GM21737 (cell line): ENCODE data around the gene APOBEC3H.

ENCODE experiments used
- ATAC-seq: cut with Tn5 transposase; IDR thresholded peaks from one replicate; pipeline ENCODE4 v1.9.1; 2021; ENCODE audit warnings: mild to moderate bottlenecking, moderate library complexity; ENCODE audit not compliant: unreplicated experiment

APOBEC3H gene

DNA sequence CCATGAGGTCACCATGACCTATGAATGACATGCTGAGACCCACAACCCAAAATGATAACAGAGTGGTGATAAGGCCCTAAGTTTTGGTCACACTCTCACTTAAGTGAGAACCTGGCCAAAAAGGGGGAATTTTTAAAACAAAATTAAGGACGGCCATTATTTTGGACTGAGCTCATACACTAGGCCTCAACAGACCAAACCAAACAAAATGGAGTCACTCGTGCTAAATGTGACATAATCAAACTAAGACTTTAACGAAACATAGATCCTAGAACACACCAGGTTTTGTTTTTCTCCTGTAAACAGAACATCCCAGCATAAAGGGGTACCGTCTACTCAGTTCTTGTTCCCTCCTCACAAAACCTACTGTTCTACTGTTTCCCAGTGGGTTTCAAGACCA lies 11.4 kb downstream of the APOBEC3H start:
- no peak for ATAC-seq

DNA sequence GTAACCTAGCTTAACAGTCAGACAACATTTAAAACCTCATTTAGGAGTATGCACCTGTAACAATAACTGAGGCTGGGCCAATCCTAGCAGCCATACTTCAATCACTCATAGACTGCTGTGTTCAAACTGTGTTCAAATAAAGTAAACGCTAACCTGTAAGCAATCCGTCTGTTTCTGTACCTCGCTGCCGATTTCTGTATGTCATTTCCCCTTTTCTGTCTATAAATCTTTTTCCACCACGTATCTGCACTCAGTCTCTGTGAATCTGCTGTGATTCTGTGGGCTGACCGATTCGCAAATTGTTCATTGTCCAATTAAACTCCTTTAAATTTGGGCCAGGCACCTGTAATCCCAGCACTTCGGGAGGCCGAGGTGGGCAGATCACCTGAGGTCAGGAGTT lies 12.3 kb downstream of the APOBEC3H start:
- no peak for ATAC-seq

DNA sequence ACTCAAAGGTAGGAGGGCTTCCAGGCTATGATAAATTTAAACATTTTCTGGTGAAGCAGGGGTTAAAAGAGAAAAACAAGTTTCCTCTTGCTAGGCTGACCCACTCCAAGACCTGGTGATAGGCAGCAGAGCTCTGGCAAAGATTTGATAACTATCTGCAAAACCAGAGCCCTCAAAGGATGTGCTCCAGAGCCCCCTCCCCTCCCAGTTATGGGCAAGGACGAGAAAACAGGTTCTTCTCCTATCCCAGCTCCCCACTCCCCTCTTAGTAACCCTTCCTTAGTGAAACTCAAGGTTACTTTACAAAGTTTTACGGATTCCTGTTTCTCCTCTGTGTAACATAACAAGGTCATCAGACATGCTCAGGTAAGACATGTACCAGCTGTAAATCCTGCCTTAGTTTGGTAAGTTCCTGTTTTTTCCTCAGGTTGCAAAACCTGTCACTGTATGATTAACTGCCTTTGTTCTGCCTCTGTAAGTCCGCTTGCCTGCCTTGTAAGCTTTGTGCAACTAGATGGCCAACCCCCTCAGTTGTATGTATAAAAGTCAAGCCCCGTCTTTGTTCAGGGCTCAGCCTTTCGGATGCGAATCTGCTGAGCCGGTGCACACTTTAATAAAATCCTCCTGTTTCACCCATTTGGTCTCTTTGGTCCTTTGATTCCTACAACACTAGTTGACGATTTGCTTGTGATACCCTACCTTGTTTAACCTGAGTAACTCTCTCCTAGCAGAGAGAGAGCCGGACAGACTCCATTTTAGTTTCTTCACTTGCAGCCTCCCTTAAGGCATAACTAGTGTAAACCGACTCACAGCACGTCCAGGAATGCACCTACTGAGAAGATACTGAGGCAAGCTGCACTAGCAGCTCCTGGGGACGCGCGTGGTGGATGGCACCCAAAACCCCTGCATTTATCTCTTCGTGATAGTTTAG lies 13.9 kb downstream of the APOBEC3H start:
- ATAC-seq: no peak

DNA sequence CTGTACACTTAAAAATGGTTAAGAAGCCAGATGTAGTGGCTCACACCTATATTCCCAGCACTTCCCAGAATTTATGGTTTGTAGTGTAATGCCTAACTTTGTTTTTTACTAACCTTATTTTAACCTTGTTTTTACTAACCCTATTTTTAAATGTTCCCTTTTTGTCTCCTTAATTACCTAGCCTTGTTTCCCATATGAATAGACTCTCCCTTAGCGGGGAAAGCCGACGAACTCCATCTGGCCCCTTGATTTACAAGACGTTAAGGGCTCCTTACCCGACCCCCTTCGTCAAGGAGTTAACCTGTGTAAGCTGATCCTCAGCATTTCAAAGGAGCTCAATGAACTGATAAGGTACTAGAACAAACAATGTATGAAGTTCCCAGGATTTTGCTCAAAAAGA lies 17.1 kb downstream of the APOBEC3H start:
- ATAC-seq: no peak

DNA sequence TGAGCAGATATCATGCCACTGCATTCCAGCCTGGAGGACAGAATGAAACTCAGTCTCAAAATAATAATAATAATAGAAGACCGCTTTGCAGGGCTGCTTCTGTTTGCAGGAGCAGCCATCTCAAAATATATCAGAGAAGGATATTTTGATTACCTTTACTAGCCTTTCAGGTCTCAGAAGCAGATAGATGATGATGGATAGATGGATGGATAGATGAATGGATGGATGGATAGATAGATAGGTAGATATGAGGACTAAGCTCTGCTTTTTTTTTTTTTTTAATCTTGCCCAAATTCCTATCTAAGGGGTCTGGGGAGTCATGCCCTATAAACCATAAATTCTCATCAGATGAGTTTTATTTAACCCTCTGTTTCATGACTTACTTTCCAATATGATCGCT lies 18.5 kb downstream of the APOBEC3H start:
- no peak for ATAC-seq

DNA sequence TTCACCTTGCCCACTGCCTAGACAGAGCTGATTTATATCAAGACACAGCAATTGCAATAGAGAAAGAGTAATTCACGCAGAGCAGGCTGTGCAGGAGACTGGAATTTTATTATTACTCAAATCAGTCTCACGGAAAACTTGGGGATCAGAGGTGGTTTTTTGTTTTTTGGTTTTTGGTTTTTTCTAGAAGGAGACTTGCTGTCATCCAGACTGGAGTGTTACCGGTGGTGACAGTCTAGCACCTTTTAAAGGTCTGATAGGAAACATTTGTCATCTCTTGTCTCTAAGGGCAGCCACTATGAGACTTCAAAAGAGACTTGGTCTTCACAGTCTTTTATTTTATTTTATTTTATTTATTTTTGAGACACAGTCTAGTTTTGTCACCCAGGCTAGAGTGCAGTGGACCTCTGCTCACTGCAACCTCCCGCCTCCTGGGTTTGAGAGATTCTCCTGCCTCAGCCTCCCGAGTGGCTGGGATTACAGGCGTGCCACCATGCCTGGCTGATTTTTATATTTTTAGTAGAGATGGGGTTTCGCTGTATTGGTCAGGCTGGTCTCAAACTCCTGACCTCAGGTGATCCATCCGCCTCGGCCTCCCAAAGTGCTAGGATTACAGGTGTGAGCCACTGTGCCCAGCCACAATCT lies 19.1 kb downstream of the APOBEC3H start:
- ATAC-seq: no peak

DNA sequence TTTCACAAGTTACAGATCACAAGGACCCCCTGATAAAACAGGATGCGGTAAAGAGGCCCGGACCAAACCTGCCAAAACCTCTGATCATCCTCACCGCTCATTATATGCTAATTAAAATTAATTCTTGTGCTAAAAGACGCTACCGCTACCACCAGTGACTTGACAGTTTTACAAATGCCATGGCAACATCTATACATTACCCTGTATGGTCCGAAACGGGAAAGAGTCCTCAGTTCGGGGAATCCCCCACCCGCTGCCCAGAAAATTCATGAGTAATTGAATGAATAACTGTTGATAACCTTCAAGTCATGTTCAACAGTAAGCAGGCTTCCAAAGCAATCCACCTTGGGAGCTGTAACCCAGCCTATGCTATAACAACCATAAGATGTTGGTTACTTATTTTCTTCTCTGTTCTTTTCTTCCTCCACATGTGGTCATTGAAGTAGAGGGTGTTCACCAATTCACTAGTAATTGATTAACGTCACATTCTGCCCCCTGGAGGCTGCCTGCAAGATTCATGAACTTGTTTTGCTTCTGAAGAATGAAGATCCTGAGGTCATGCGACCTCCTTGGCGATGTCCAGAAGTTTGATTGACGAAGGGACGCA lies 20.6 kb downstream of the APOBEC3H start:
- ATAC-seq: peak; percentile 41

DNA sequence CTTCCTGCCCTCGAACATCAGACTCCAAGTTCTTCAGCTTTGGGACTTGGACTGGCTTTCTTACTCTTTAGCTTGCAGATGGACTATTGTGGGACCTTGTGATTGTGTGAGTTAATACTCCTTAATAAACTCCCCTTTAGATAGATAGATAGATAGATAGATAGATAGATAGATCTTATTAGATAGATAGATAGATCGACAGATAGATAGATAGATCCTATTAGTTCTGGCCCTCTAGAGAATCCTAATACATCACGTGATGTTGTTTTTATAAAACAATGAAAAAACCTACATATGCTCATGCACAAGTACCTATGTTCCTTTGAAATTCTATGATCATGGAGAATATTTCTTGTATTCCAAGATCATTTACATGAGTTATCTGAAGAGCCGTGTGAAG lies 23.9 kb downstream of the APOBEC3H start:
- no peak for ATAC-seq

DNA sequence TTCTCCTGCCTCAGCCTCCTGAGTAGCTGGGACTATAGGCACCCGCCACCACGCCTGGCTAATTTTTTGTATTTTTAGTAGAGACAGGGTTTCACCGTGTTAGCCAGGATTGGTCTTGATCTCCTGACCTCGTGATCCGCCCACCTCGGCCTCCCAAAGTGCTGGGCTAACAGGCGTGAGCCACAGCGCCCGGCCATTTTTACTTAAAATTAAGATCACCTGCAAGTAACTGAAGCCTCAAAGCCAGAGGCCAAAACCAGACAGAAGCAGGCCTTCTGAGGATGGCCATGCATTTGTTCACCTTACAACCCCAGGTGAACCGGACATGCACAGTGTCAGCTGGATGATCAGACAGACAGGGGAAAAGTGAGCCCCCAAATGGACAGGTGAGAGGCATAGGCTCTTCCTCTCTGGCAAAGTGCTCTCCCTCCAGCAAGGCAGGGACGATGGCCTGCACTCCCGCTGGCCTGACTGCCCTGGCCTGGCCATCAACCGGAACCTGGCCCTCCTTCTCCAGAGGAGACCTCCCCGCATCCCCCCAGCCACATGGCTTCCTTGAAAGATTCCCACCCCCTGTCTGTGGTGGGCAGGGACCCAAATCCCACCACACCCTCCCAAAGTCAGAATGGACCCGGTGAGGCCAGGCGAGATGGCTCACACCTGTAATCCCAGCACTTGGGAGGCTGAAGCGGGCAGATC lies 25.9 kb downstream of the APOBEC3H start:
- ATAC-seq: no peak

DNA sequence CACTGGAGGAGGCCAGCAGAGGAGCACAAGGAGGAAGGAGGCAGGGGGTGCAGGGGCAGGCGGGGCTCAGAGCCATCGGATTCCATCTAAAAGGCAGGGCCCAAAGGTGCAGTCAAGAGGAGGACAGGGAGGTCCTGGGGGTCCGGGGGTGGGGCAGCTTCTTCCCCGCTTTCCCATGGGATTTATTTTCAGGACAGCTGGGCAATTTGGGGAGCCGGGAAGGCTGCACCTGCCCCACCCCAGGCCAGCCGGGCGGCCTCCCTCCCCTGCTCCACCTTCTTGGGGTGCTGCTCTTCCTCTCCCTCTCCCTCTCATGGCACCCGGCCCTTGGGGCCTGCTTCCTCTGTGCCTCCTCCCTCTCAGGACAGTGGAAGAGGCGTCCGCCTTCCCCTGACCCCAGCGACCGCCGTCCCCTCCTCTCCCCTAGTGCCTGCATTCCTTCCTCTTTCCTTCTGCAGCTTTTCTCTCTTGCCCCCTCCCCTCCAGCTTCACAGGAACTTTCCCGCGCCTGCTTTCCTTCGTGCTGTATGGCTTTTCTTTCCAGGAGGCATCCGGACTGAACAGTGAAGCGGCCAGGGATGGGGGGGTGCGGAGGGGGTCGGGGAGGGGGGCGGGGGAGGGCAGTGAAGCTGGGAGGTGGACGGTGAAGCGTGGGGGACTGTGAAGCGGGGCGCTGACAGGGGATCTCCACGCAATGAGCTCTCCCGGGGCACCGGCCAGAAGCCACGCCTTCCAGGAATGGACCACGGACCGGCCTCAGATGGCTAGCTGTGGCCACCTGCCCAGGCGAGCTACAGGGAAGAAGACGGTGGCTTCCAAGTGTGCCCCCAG lies 26.9 kb downstream of the APOBEC3H start:
- no peak for ATAC-seq

DNA sequence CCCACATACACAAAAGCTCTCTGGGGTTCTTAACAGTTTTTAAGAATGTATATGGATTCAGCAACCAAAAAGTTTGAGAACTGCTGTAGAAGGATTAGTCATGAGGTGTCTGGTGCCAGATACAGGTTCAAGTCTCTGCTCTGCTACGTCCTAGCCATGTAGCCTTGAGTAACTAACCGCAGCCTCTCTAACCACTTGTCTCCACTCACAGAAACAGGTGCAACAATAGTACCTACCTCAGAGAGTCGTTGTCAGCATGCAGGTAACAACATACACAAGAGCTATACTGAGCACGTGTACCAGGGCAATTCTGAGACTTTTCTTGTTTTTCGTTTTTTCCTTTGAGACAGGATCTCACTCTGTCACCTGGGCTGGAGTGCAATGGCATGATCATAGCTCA lies 28.6 kb downstream of the APOBEC3H start:
- ATAC-seq: no peak

DNA sequence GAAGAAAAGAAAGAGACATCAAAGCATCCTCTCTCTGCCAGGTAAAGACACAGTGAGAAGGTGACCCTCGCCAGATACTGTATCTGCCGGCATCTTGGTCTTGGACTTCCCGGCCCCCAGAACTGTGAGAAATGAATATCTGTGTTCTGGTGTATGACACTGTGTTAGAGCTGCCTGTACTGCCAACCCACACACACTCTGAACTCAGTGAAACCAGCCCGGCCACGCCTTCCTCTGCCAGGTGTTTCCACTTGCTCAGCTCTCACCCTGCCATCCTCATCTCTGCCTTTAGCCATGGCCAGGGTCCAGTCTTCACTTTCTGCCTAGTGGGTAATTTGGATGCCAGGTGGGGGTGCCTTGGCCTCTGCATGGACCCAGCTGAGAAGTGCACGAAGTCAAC lies 31.5 kb downstream of the APOBEC3H start:
- no peak for ATAC-seq

DNA sequence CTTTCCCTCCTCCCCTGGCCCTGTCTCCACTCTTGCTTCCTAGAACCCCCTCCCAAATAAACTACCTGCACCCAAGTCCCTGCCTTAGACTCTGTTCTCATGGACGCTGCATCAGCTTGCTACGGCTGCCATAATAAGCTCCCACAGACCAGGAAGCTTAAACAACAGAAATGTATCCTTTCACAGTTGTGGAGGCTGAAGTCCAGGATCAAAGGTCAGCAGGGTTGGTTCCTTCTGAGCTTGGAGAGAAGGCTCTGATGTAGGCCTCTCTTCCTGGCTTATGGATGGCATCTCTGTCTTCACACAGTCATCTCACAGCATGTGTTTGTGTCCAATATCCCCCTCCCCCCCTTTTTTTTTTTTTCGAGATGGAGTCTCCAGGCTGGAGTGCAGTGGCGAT lies 32.0 kb downstream of the APOBEC3H start:
- no peak for ATAC-seq

DNA sequence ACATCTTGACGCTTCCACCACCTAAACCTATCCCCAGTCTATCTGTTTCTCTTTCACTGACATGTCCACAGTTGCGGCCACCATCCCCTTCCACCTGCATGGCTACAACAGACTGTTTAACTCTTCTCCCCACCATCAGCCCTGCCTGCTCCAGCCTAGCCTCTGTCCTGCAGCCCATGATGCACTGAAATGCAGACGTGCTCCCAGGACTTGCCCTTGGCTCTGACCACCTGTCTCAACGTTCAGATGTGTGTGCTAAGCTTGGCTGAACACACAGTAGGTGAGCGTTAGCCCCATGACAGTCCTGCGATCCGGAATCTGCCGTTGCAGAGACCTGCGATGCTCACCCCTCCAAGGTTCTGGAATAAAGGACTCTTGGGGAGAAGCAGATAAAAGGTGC lies 32.7 kb downstream of the APOBEC3H start:
- ATAC-seq: no peak

DNA sequence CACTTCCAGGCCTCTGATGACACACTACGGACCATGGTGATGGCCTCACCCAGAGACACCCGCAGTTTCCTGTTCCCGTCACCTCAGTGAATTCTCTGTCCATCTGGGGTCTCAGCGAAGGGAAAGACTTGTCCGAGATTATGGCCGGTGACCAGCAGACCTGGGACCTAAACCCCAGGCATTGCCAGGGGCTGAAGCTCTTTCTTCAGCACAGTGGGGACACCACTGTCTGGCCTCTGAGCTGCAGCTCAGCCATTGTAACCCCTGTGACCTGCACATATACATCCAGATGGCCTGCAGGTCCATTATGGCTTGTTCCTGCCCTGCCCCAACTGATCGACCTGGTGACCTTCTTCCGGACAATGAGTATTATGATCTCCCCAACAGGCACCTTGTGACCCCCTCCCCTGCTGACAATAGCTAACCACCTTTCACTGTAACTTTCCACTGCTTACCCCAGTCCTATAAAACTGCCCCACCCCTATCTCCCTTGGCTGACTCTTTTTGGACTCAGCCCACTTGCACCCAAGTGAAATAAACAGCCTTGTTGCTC lies 33.2 kb downstream of the APOBEC3H start:
- ATAC-seq: no peak

DNA sequence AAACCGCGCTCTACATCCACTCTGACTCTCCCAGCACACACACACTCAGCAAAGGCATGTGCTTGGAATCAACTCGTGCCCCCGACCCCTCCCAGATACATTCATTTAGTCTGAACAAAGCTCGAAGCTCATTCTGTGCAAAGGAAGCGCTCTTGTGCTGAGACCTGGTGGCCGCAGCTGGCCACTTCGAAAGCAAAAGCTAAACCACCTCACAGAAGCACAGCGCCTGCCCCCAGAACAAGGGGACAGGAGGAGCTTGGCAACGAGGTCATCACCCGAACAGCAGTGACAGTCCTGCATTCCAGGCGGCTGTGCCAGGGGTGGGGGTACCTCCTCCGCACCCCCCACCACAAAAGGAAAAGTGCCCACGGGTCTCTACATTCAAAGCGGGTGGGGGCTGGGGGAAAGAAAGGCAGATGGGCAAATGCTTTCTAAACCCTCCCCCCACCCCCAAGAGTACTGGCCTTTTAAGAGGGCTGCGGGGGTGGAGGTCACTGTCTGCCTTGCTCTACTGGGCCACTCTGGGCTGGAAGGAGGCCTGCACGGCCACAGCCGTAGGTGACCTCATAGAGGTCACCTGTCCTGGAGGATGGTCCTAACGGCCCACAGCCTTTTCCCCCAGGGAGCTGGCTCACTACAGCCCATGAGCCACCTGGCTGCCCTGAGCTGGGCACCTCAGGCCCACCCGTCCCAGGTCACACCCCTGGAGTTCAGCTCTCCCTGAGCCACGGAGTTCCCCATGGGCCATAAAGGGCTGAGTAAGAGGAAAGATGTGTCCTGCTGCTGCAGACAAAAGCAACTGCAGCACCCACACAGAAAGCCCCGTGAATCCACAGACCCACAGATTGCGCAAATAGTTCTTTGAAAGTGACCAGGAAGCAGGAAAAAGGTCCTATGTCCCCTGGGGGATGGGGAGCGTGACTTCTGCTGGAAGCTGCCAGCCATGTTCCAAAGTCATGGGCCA lies 34.1 kb downstream of the APOBEC3H start:
- ATAC-seq: no peak

DNA sequence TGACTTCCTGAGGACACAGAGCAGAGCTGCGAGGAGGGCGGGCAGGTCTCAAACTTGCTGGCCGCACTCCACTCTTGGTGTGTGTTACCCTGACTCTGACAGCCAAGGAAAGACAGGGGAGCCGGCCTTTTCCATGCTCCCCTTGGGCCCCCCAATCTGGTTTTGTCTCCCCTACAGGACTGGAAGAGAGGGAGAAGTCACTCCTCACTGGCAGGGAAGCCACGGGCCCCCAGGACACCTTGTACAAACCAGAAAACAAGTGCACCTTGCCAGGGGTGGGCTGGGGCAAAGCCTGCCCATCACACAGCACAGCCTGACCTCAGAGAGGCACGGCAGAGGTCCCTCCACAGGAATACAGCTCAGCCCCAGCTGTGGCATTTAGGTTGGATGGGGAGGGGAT lies 35.2 kb downstream of the APOBEC3H start:
- no peak for ATAC-seq

DNA sequence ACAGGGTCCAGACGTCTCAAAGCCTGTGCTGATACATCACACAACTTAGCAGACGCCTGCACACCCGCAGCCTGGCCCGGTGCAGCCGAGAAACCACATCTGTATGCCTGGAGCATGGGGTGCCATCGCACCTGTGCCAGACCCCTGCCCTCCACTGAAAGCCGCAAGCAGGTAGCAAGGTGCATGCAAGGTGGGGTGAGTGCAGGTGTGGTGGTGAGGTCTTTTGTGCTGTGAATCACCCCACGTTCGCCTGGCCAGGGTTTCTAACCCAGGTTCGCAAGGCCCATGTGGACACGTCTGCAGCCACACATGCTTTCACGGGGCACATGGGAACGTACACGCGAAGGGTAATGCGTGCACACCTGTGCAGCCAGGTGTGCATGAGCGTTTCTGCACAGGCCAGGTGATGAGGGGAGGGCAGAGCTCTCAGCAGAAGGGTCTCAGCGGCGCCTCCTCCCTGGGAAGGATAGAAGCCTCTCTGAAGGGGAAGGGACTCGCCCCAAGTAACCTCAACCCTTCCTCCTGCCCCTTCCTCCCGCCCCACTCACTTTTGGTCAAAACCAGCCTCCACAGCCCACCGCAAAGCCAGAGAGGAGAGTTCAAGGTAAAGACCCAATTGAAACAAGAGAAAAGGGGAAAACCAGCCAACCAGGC lies 36.0 kb downstream of the APOBEC3H start:
- ATAC-seq: no peak

DNA sequence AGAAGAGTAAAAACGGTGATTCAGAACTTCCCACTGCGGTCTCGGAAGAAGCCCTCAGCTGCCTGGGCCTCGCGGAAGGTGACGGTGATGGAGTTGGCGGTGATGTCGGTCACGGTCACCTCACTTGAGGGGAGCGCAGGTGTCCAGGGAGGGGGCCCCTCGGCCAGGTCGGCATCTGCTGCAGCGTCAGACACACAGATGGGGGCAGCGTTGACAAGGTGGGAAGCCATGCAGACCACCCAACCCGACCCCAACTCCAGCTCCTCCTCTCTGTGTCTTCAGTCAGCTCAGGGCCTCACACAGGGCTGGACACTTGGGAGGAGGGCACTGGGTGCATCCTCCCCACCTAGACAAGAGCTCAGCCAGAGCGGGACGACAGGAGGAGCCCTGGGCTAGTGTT lies 36.8 kb downstream of the APOBEC3H start:
- no peak for ATAC-seq
